Peyer's patch (tissue), 4 donors: ENCODE data around the gene SEPTIN5. TPM values are rescaled to one million over a fixed set of nuclear protein-coding genes. Genes with fewer than 3 reads are reported as not detected.

Experiments used
- DNase-seq, 3 donors: peaks; one replicate each; pipeline ENCODE4 v3.0.0-alpha.2; 2017 to 2019
- H3K27ac ChIP-seq, 4 donors: fragments of 200-600 bp; sonication (generic); one replicate each; pipeline ENCODE4 v1.5.1; 2016 to 2019
- H3K27me3 ChIP-seq, 2 donors: fragments of 200-600 bp; sonication (generic); one replicate each; pipeline ENCODE4 v1.5.1; 2019
- H3K36me3 ChIP-seq, 3 donors: fragments of 200-600 bp; sonication (generic); one replicate each; pipeline ENCODE4 v1.5.1; 2016 to 2019
- H3K4me1 ChIP-seq, 4 donors: fragments of 200-600 bp; sonication (generic); one replicate each; pipeline ENCODE4 v1.5.1; 2016 to 2019
- H3K4me3 ChIP-seq, 4 donors: fragments of 200-600 bp; sonication (generic); 1 replicate in 3 of 4; 2 replicates in 1 of 4; pipeline ENCODE4 v1.5.1; 2016 to 2019; ENCODE audit warnings: mild to moderate bottlenecking in 1 of 4
- H3K9me3 ChIP-seq, 4 donors: fragments of 200-600 bp; sonication (generic); one replicate each; pipeline ENCODE4 v1.5.1; 2016 to 2019; ENCODE audit warnings: mild to moderate bottlenecking in 1 of 4
- CTCF ChIP-seq, 6 experiments: fragments of 450-650 bp in 4 of 6; fragments of 200-600 bp in 2 of 6; sonication (generic) in 1 of 6; IDR thresholded peaks; one replicate each; pipeline ENCODE4 v1.5.1; 2017 to 2019; ENCODE audit warnings: antibody characterized with exemption in 6 of 6, mild to moderate bottlenecking in 3 of 6, moderate library complexity in 1 of 6
- POLR2A ChIP-seq, 2 donors: fragments of 450-650 bp; IDR thresholded peaks; one replicate each; pipeline ENCODE4 v1.5.1; 2017; ENCODE audit warnings: antibody characterized with exemption in 2 of 2, mild to moderate bottlenecking in 2 of 2, moderate library complexity in 2 of 2
- total RNA-seq, 4 donors: library from RNA; depleted of rRNA; stranded (reverse); fragments of >200 nt; gene quantifications; one replicate each; pipeline ENCODE4 v1.1.0, GENCODE V29; 2016

Gene SEPTIN5
- total RNA-seq, 4 donors from 2014 or later = 2.8 to 20.6 (median 5.0) TPM

- peaks cover 0 to 47% (median 22%) of the 10 kb centered on the region in 4 donors for H3K4me1 ChIP-seq
- peak overlapping the region; percentile 23 to 48 (median 39) for H3K4me3 ChIP-seq
- peak in 1 of 3 donors; percentile 52 for DNase-seq
- H3K27me3 ChIP-seq = peaks cover 0 to 57% of the 10 kb centered on the region in 2 donors
- TF ChIP-seq POLR2A (IDR thresholded peaks at IDR 0.05) = no peak
- no peak for TF ChIP-seq CTCF (IDR thresholded peaks at IDR 0.05)
- no peaks in the 10 kb centered on the region for H3K36me3 ChIP-seq
- H3K9me3 ChIP-seq = no peaks in the 10 kb centered on the region
- H3K27ac ChIP-seq = peak overlapping the region in 1 of 4 donors; percentile 6
Observed at GRCh38 chr22:19757140-19757984, 43.1 kb downstream of the SEPTIN5 start.

- Histone ChIP-seq H3K36me3 (no peaks in the 10 kb centered on the region), H3K27ac (no peak overlapping the region), H3K4me1 (peaks cover 0 to 47% (median 22%) of the 10 kb centered on the region in 4 donors), H3K27me3 (peaks cover 0 to 63% of the 10 kb centered on the region in 2 donors), H3K9me3 (no peaks in the 10 kb centered on the region), H3K4me3 (no peak overlapping the region)
- DNase-seq = no peak
- TF ChIP-seq POLR2A (IDR thresholded peaks at IDR 0.05) = no peak
- no peak for TF ChIP-seq CTCF (IDR thresholded peaks at IDR 0.05)
Observed at GRCh38 chr22:19757985-19758895, 43.9 kb downstream of the SEPTIN5 start.

GRCh38 chr22:19758896-19759426 lies 44.7 kb downstream of the SEPTIN5 start:
- Histone ChIP-seq H3K27me3 (peaks cover 0 to 66% of the 10 kb centered on the region in 2 donors), H3K4me3 (no peak overlapping the region), H3K4me1 (peaks cover 0 to 47% (median 22%) of the 10 kb centered on the region in 4 donors), H3K9me3 (no peaks in the 10 kb centered on the region), H3K36me3 (no peaks in the 10 kb centered on the region), H3K27ac (no peak overlapping the region)
- DNase-seq = no peak
- TF ChIP-seq POLR2A (IDR thresholded peaks at IDR 0.05) = no peak
- no peak for TF ChIP-seq CTCF (IDR thresholded peaks at IDR 0.05)

- H3K27ac ChIP-seq = no peak overlapping the region
- peak overlapping the region in 1 of 4 donors; percentile 3 for H3K4me3 ChIP-seq
- H3K36me3 ChIP-seq = no peaks in the 10 kb centered on the region
- DNase-seq = no peak
- H3K4me1 ChIP-seq = peaks cover 0 to 47% (median 22%) of the 10 kb centered on the region in 4 donors
- peaks cover 0 to 67% of the 10 kb centered on the region in 2 donors for H3K27me3 ChIP-seq
- TF ChIP-seq CTCF (IDR thresholded peaks at IDR 0.05) (no peak), POLR2A (IDR thresholded peaks at IDR 0.05) (no peak)
- no peaks in the 10 kb centered on the region for H3K9me3 ChIP-seq
Observed at GRCh38 chr22:19759427-19760057, 45.2 kb downstream of the SEPTIN5 start.
